CD1c-positive myeloid dendritic cell (primary cell): ENCODE results near the gene ANKMY1.

Experiments
- DNase-seq: peaks from one replicate; pipeline ENCODE4 v3.0.0-alpha.2; 2016; ENCODE audit errors: extremely low spot score

ANKMY1 gene

GRCh38 chr2:240473211-240473610, 84.6 kb downstream of the ANKMY1 start:
- no peak for DNase-seq

GRCh38 chr2:240472078-240472790, 85.6 kb downstream of the ANKMY1 start:
- DNase-seq: no peak

GRCh38 chr2:240469740-240470139, 88.0 kb downstream of the ANKMY1 start:
- no peak for DNase-seq

- no peak for DNase-seq
These were observed 88.5 kb downstream of the ANKMY1 start for GRCh38 chr2:240469239-240469636.

- DNase-seq: no peak
These were observed 89.2 kb downstream of the ANKMY1 start for GRCh38 chr2:240468303-240469238.

GRCh38 chr2:240467659-240468302, 90.0 kb downstream of the ANKMY1 start:
- no peak for DNase-seq

- no peak for DNase-seq
These were observed 90.6 kb downstream of the ANKMY1 start for GRCh38 chr2:240467149-240467642.

GRCh38 chr2:240466579-240467148, 91.1 kb downstream of the ANKMY1 start:
- no peak for DNase-seq

- no peak for DNase-seq
These were observed 91.8 kb downstream of the ANKMY1 start for GRCh38 chr2:240465765-240466578.

- no peak for DNase-seq
These were observed 92.5 kb downstream of the ANKMY1 start for GRCh38 chr2:240465268-240465764.

GRCh38 chr2:240464514-240465241, 93.1 kb downstream of the ANKMY1 start:
- no peak for DNase-seq

GRCh38 chr2:240463866-240464481, 93.8 kb downstream of the ANKMY1 start:
- DNase-seq: no peak

- DNase-seq: no peak
These were observed 94.4 kb downstream of the ANKMY1 start for GRCh38 chr2:240463274-240463865.

- no peak for DNase-seq
These were observed 95.0 kb downstream of the ANKMY1 start for GRCh38 chr2:240462707-240463273.

- DNase-seq: no peak
These were observed 95.6 kb downstream of the ANKMY1 start for GRCh38 chr2:240462073-240462706.

- no peak for DNase-seq
These were observed 96.2 kb downstream of the ANKMY1 start for GRCh38 chr2:240461471-240462072.

GRCh38 chr2:240460781-240461431, 96.9 kb downstream of the ANKMY1 start:
- DNase-seq: no peak
